ENCODE results near the gene FXYD6.

DNA sequence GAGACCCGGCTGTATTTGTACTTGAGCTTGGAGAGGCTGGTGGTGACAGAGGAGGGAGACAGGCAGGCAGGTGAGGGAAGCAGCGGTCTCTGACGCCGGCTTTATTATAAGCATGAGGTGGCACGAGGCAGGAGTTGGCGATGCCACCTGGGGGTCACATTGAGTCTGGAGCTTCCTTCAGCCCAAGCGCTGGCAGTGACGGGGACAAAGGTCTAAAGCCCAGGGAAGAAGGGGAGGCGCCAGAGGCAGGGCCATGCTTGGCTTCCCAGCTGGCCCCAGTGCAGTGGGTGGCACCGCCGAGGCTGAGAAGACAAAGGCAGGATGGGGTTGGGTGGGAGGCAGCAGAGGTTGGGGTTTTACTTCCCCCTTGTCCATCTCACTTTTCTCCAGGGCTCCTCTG lies 56.4 kb downstream of the FXYD6 start:
- TF ChIP-seq, protein P1, sequence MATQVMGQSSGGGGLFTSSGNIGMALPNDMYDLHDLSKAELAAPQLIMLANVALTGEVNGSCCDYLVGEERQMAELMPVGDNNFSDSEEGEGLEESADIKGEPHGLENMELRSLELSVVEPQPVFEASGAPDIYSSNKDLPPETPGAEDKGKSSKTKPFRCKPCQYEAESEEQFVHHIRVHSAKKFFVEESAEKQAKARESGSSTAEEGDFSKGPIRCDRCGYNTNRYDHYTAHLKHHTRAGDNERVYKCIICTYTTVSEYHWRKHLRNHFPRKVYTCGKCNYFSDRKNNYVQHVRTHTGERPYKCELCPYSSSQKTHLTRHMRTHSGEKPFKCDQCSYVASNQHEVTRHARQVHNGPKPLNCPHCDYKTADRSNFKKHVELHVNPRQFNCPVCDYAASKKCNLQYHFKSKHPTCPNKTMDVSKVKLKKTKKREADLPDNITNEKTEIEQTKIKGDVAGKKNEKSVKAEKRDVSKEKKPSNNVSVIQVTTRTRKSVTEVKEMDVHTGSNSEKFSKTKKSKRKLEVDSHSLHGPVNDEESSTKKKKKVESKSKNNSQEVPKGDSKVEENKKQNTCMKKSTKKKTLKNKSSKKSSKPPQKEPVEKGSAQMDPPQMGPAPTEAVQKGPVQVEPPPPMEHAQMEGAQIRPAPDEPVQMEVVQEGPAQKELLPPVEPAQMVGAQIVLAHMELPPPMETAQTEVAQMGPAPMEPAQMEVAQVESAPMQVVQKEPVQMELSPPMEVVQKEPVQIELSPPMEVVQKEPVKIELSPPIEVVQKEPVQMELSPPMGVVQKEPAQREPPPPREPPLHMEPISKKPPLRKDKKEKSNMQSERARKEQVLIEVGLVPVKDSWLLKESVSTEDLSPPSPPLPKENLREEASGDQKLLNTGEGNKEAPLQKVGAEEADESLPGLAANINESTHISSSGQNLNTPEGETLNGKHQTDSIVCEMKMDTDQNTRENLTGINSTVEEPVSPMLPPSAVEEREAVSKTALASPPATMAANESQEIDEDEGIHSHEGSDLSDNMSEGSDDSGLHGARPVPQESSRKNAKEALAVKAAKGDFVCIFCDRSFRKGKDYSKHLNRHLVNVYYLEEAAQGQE (IDR thresholded peaks at IDR 0.05; ENCODE audit: insufficient read depth in 1 of 2, low read depth in 2 of 2, low read length in 2 of 2): no peak
- TF ChIP-seq POLR2AphosphoS5 (IDR thresholded peaks at IDR 0.05; ENCODE audit: low read depth, low read length): no peak
